DOHH2 (cell line): ENCODE data around the gene PCBD2.
"Not testable (repeated sequence)": the region's sequence is repeated elsewhere in the genome, so short reads cannot be mapped to it uniquely, and the experiment has no call there.

Source experiments
- H3F3A ChIP-seq: fragments of 200-600 bp; sonication (generic), shearing (Covaris generic); 2 replicates; pipeline ENCODE4 v1.6.0; 2016; ENCODE audit warnings: antibody characterized with exemption, mild to moderate bottlenecking; ENCODE audit not compliant: control insufficient read depth, insufficient read depth
- H3K27ac ChIP-seq: fragments of 200-600 bp; sonication (generic); 2 replicates; pipeline ENCODE4 v1.5.1; 2014; ENCODE audit warnings: low read depth, mild to moderate bottlenecking, low read length, moderate library complexity
- H3K27me3 ChIP-seq: fragments of 200-600 bp; sonication (generic); 2 replicates; pipeline ENCODE4 v1.6.1; 2014; ENCODE audit warnings: mild to moderate bottlenecking, low read length, mixed read lengths; ENCODE audit not compliant: control insufficient read depth
- H3K36me3 ChIP-seq: fragments of 200-600 bp; sonication (generic); 2 replicates; pipeline ENCODE4 v1.6.1; 2014; ENCODE audit warnings: mild to moderate bottlenecking, low read length, moderate library complexity, mixed read lengths; ENCODE audit not compliant: control insufficient read depth
- H3K4me1 ChIP-seq: fragments of 200-600 bp; sonication (generic); 2 replicates; pipeline ENCODE4 v1.6.1; 2014; ENCODE audit warnings: mild to moderate bottlenecking, low read length, mixed read lengths; ENCODE audit not compliant: control insufficient read depth
- H3K4me2 ChIP-seq: fragments of 200-600 bp; sonication (generic); 2 replicates; pipeline ENCODE4 v1.6.0; 2014; ENCODE audit warnings: mild to moderate bottlenecking, low read length, moderate library complexity
- H3K4me3 ChIP-seq: fragments of 200-600 bp; sonication (generic); 2 replicates; pipeline ENCODE4 v1.5.1; 2014; ENCODE audit warnings: mild to moderate bottlenecking, low read length, mixed read lengths
- H3K79me2 ChIP-seq: fragments of 200-600 bp; sonication (generic); 2 replicates; pipeline ENCODE4 v1.6.1; 2014; ENCODE audit warnings: mild to moderate bottlenecking, low read length, mixed read lengths; ENCODE audit not compliant: control insufficient read depth
- H3K9me2 ChIP-seq: fragments of 200-600 bp; sonication (generic); replicated peaks from 2 replicates; pipeline ENCODE4 v1.6.1; 2014; ENCODE audit warnings: mild to moderate bottlenecking, low read length, mixed read lengths; ENCODE audit not compliant: control insufficient read depth
- H3K9me3 ChIP-seq: fragments of 200-600 bp; sonication (generic); 2 replicates; pipeline ENCODE4 v1.6.1; 2014; ENCODE audit warnings: antibody characterized with exemption, low read length, mixed read lengths; ENCODE audit not compliant: control insufficient read depth, insufficient read depth
- H4K20me1 ChIP-seq: fragments of 200-600 bp; sonication (generic); 2 replicates; pipeline ENCODE4 v1.6.0; 2014; ENCODE audit warnings: low read depth, mild to moderate bottlenecking, antibody characterized with exemption, low read length, moderate library complexity; ENCODE audit not compliant: control insufficient read depth, insufficient read depth
- EZH2phosphoT487 ChIP-seq: fragments of 200-600 bp; sonication (generic); IDR thresholded peaks from 2 replicates; pipeline ENCODE4 v1.6.1; 2017; ENCODE audit warnings: borderline replicate concordance, mild to moderate bottlenecking, antibody characterized with exemption, low read length, moderate library complexity, mixed read lengths
- TF ChIP-seq, protein P1 (sequence below): fragments of 200-600 bp; sonication (generic); IDR thresholded peaks from one replicate; pipeline ENCODE4 v1.5.1; 2014; ENCODE audit warnings: antibody characterized with exemption, mild to moderate bottlenecking, low read depth, low read length; ENCODE audit not compliant: poor library complexity, severe bottlenecking

Gene PCBD2

DNA sequence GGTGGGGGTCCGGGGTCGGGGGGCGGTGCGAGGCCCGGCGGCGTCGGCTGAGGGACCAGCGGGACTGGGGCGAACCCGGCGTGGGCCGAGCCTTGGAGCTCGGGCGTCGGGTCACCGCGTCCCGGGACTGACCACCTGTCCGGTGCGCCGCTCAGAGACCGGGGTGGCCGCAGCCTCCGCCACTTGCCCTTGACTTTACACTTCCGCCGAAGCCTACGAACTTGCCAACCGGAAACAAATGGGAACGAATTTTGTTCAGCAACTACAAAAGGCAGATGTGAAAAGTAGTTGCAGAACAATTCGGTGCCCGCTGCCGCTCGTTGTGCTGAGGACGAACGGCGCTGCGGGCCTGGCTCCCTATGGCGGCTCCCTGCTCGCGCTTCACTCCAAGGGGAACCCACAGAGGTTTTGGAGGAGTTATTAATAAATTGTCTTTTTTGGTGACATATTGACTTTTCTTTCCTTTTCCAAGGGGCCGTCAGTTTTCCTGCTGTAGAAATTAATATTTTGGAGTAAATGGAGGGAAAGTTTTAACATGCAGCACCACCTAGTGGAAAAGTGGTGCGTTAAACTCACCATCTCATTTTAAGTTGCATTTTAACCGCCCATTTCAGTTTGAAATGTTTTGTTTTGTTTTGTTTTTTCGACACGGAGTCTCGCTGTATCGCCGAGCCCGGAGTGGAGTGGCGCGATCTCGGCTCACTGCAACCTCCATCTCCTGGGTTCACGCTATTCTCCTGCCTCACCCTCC lies 490 bp downstream of the PCBD2 start:
- Histone ChIP-seq H3K27me3 (no peaks in the 10 kb centered on the region), H3K4me1 (peaks cover 43% of the 10 kb centered on the region), H3K79me2 (peaks cover 32% of the 10 kb centered on the region), H3K9me2 (no peaks in the 10 kb centered on the region), H3K4me3 (peak overlapping the region; percentile 94), H3K9me3 (no peaks in the 10 kb centered on the region), H3K4me2 (peak overlapping the region; percentile 90), H4K20me1 (no peaks in the 10 kb centered on the region), H3K36me3 (peaks cover 36% of the 10 kb centered on the region), H3F3A (peaks cover 30% of the 10 kb centered on the region), H3K27ac (peak overlapping the region; percentile 94)
- TF ChIP-seq EZH2phosphoT487, result no peak
- TF ChIP-seq, protein P1, sequence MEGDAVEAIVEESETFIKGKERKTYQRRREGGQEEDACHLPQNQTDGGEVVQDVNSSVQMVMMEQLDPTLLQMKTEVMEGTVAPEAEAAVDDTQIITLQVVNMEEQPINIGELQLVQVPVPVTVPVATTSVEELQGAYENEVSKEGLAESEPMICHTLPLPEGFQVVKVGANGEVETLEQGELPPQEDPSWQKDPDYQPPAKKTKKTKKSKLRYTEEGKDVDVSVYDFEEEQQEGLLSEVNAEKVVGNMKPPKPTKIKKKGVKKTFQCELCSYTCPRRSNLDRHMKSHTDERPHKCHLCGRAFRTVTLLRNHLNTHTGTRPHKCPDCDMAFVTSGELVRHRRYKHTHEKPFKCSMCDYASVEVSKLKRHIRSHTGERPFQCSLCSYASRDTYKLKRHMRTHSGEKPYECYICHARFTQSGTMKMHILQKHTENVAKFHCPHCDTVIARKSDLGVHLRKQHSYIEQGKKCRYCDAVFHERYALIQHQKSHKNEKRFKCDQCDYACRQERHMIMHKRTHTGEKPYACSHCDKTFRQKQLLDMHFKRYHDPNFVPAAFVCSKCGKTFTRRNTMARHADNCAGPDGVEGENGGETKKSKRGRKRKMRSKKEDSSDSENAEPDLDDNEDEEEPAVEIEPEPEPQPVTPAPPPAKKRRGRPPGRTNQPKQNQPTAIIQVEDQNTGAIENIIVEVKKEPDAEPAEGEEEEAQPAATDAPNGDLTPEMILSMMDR, result peak; percentile 81

DNA sequence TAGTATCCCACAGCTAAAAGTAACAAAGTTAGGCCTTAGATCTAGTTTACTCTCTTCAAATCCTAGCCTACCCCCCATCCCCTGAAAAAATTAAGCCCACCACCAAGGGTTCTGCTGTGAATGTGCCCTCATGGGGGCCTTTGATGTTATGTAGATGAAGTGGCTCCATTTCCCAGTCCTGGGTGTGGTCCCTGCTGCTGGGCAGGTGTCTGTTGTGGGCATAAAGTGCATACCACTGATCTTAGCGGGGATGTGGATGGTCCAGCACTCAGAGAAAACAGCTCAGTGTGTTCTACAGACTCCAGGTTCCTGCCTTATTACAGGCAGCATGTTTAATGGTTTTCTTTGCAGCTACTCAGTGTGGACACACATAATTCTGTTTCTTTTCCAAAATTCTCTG lies 1.9 kb downstream of the PCBD2 start:
- H3K27ac ChIP-seq, result peak overlapping the region; percentile 94; the same call in 1 of the 2 replicates

DNA sequence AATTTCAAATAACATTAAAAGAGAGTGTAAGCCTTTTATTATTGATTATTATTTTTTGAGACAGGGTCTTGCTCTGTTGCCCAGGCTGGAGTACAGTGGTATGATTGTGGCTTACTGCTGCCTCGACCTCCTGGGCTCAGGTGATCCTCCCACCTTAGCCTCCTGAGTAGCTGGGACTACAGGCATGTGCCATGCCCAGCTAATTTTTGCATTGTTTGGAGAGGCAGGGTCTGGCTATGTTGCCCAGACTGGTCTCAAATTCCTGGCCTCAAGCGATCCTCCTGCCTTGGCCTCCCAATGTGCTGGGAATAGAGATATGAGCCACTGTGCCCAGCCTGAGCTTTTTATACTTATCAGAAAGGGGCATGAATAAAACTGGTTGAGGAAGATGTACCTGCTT lies 5.8 kb downstream of the PCBD2 start:
- H3K9me2 ChIP-seq, H3K27me3 ChIP-seq, H3F3A ChIP-seq, H3K4me2 ChIP-seq, H3K4me1 ChIP-seq, H3K4me3 ChIP-seq, H3K9me3 ChIP-seq, H3K27ac ChIP-seq, H4K20me1 ChIP-seq: not testable (repeated sequence)
- H3K79me2 ChIP-seq, result peaks cover 32% of the 10 kb centered on the region
- H3K36me3 ChIP-seq, result peaks cover 74% of the 10 kb centered on the region

More for the DNA sequence above, 1.9 kb downstream of the PCBD2 start:
- Histone ChIP-seq H3K79me2 (peaks cover 32% of the 10 kb centered on the region), H3K9me2 (no peaks in the 10 kb centered on the region), H4K20me1 (no peaks in the 10 kb centered on the region), H3K4me2 (peak overlapping the region; percentile 90), H3K4me1 (peaks cover 34% of the 10 kb centered on the region), H3F3A (peaks cover 21% of the 10 kb centered on the region), H3K36me3 (peaks cover 48% of the 10 kb centered on the region), H3K9me3 (no peaks in the 10 kb centered on the region), H3K27me3 (no peaks in the 10 kb centered on the region), H3K4me3 (peak overlapping the region; percentile 94)
- TF ChIP-seq, protein P1, result no peak
- TF ChIP-seq EZH2phosphoT487, result no peak

DNA sequence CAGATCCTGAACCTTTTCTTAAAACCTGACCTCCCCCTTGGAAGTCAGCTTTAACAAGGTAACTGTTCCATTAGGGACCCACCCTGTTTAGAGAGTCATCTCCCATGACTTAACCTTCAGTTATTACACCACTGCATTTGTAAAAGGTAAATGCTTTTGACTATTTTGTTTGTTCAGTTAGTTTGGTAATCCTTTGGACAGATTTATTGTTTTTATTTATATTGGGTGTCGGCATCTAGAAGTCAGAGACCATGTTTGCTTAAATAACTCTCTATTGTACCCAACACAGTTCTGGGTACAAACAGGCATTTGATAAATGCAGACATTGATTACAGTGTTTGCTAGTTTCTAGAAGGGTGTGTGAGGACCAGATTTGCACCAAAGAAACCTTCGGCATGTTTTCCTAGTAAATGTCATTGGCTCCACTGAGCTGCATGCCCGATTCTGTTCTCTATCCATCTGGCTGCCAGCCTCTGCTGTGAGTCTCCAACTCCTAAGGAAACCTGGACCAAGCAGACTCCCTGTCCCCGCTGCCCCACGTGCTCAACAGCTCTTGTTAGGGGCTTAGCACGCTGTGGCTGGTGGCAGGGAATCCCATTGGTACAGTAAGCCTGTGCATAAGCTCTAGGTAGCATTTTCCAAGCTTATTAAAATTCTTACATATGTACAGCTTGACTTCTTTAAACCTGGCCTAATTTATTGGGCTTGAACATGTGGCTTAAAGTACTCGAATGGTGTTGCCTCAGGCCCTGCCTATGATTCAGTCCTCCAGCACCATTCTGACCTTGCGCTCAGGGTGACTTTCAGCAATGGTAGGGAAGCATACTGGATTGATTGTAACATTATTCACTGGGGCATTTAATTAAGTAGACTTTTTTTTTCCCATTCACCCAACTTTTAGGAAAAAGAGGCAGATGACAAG lies 6.6 kb downstream of the PCBD2 start:
- TF ChIP-seq, protein P1, result no peak
- TF ChIP-seq EZH2phosphoT487, result no peak
- H3K9me2 ChIP-seq, result no peaks in the 10 kb centered on the region

More for the DNA sequence above, 6.6 kb downstream of the PCBD2 start:
- no peak overlapping the region for H3K27ac ChIP-seq
- H3K4me2 ChIP-seq, result no peak overlapping the region
- peaks cover 29% of the 10 kb centered on the region for H3K79me2 ChIP-seq
- H4K20me1 ChIP-seq, result no peaks in the 10 kb centered on the region
- H3F3A ChIP-seq, result no peaks in the 10 kb centered on the region
- H3K4me3 ChIP-seq, result no peak overlapping the region
- no peaks in the 10 kb centered on the region for H3K27me3 ChIP-seq
- no peaks in the 10 kb centered on the region for H3K9me3 ChIP-seq
- peaks cover 76% of the 10 kb centered on the region for H3K36me3 ChIP-seq
- H3K4me1 ChIP-seq, result peaks cover 4% of the 10 kb centered on the region
